Right lobe of liver (tissue), 6 donors: ENCODE results near the gene R3HDM2. TPM values are rescaled to one million over a fixed set of nuclear protein-coding genes. Genes with fewer than 3 reads are reported as not detected.
"Not testable (repeated sequence)": the region's sequence is repeated elsewhere in the genome, so short reads cannot be mapped to it uniquely, and the experiment has no call there.

Experiments
- ATAC-seq, 4 donors: fragments of 200-7000 bp; cut with Tn5 transposase; one replicate each; pipeline ENCODE4 v1.9.1; 2020; ENCODE audit warnings: mild to moderate bottlenecking in 4 of 4, moderate library complexity in 4 of 4
- DNase-seq, 3 donors: peaks; one replicate each; pipeline ENCODE4 v3.0.0-alpha.2; 2020
- H3K27ac ChIP-seq, 3 donors: fragments of 200-600 bp; one replicate each; pipeline ENCODE4 v1.8.0; 2022
- H3K27me3 ChIP-seq, 2 donors: fragments of 200-600 bp; one replicate each; pipeline ENCODE4 v1.8.0; 2022
- H3K36me3 ChIP-seq, 4 donors: fragments of 200-600 bp; sonication (generic) in 1 of 4; one replicate each; pipeline versions ENCODE4 v1.5.1 to v1.8.0; 2017 to 2022; ENCODE audit warnings: control low read depth in 1 of 4
- H3K4me1 ChIP-seq, 4 donors: fragments of 200-600 bp; sonication (generic) in 1 of 4; one replicate each; pipeline versions ENCODE4 v1.5.1 to v1.8.0; 2017 to 2022; ENCODE audit warnings: control low read depth in 1 of 4
- H3K4me3 ChIP-seq, 3 donors: fragments of 200-600 bp; one replicate each; pipeline ENCODE4 v1.8.0; 2022
- H3K9me3 ChIP-seq, 4 donors: fragments of 200-600 bp; sonication (generic) in 1 of 4; one replicate each; pipeline versions ENCODE4 v1.5.1 to v1.8.0; 2017 to 2022; ENCODE audit warnings: control low read depth in 1 of 4
- CTCF ChIP-seq, 4 donors: fragments of 200-600 bp in 3 of 4; fragments of 450-650 bp in 1 of 4; IDR thresholded peaks; one replicate each; pipeline versions ENCODE4 v1.5.1 to v1.8.0; 2016 to 2022; ENCODE audit warnings: antibody characterized with exemption in 4 of 4, mild to moderate bottlenecking in 2 of 4
- POLR2A ChIP-seq: fragments of 450-650 bp; IDR thresholded peaks from one replicate; pipeline ENCODE4 v1.6.1; 2017; ENCODE audit warnings: antibody characterized with exemption, mild to moderate bottlenecking
- WGBS: methylation state at CpG from one replicate; pipeline ENCODE4 v1.1.6; 2018; ENCODE audit warnings: low coverage, low lambda C conversion rate; ENCODE audit not compliant: insufficient coverage; ENCODE audit errors: missing lambda C conversion rate; 5-methylcytosine and 5-hydroxymethylcytosine counted together
- intact Hi-C, 2 donors: fragments of 100-400 bp; cut with DNase I; formaldehyde crosslinking; loops; one replicate each; pipeline versions ENCODE4 v1.11.2 to v1.14.1; 2022
- total RNA-seq, 6 experiments: library from RNA; depleted of rRNA in 2 of 6; stranded (reverse); fragments of >200 nt in 2 of 6; fragmentation: NEBNext Ultra II Directional in 3 of 6; extraction: Animal tissue kit (Norgen Biotek cat#: 25700) in 3 of 6; gene quantifications; one replicate each; pipeline versions ENCODE4 v1.1.0 to v1.2.4, GENCODE V29; 2016 to 2023
- donor health status: DM: no; HTN: yes; CAD: no.
- donor health status: DM: no; HTN: no; CAD: no.
- donor health status: DM: no; HTN: no; CAD: no.
- donor health status: DM: no; HTN: yes; CAD: no.
- donor health status: DM: no; HTN: yes; CAD: no.

R3HDM2 gene
- total RNA-seq, 6 experiments from 2014 or later, result 25.3 to 48.0 (median 35.9) TPM

- DNase-seq (no peak), ATAC-seq (peak in 1 of 4 donors; percentile 65)
- intact Hi-C loops, result no loop called here
- Histone ChIP-seq H3K4me1 (peaks cover 0 to 19% (median 4%) of the 10 kb centered on the region in 4 donors), H3K27ac (no peak overlapping the region), H3K36me3 (no peaks in the 10 kb centered on the region), H3K9me3 (no peaks in the 10 kb centered on the region), H3K4me3 (no peak overlapping the region), H3K27me3 (no peaks in the 10 kb centered on the region)
- 71% methylated on average over 1 of the region's 8 CpGs for WGBS
- no peak for TF ChIP-seq POLR2A
- TF ChIP-seq CTCF (IDR thresholded peaks at IDR 0.05), result no peak
Measured at GRCh38 chr12:57416039-57416996, 14.5 kb downstream of the R3HDM2 start.

GRCh38 chr12:57415088-57415487 lies 15.8 kb downstream of the R3HDM2 start:
- TF ChIP-seq CTCF (IDR thresholded peaks at IDR 0.05) (no peak), POLR2A (no peak)
- Histone ChIP-seq H3K4me3 (no peak overlapping the region), H3K4me1 (peaks cover 0 to 19% (median 4%) of the 10 kb centered on the region in 4 donors), H3K36me3 (no peaks in the 10 kb centered on the region), H3K9me3 (no peaks in the 10 kb centered on the region), H3K27ac (no peak overlapping the region), H3K27me3 (no peaks in the 10 kb centered on the region)
- ATAC-seq, result no peak
- 87% methylated on average over 2 of the region's 2 CpGs for WGBS
- intact Hi-C loops, result no loop called here
- DNase-seq, result no peak

- peaks cover 0 to 19% (median 3%) of the 10 kb centered on the region in 4 donors for H3K4me1 ChIP-seq
- H3K27me3 ChIP-seq, H3K4me3 ChIP-seq, H3K27ac ChIP-seq, intact Hi-C loops, DNase-seq, H3K9me3 ChIP-seq, H3K36me3 ChIP-seq, ATAC-seq: not testable (repeated sequence)
- WGBS, result 92% methylated on average over 6 of the region's 6 CpGs
Measured at GRCh38 chr12:57414160-57414559, 16.7 kb downstream of the R3HDM2 start.

GRCh38 chr12:57410534-57410933 lies 20.3 kb downstream of the R3HDM2 start:
- H3K36me3 ChIP-seq, result no peaks in the 10 kb centered on the region
- H3K4me3 ChIP-seq, result no peak overlapping the region
- no peaks in the 10 kb centered on the region for H3K9me3 ChIP-seq
- DNase-seq, result no peak
- H3K27ac ChIP-seq, result no peak overlapping the region
- TF ChIP-seq CTCF (IDR thresholded peaks at IDR 0.05), result no peak
- TF ChIP-seq POLR2A, result no peak
- intact Hi-C loops, result no loop called here
- no peaks in the 10 kb centered on the region for H3K27me3 ChIP-seq
- ATAC-seq, result no peak
- H3K4me1 ChIP-seq, result no peaks in the 10 kb centered on the region
- WGBS, result 100% methylated on average over 4 of the region's 4 CpGs

- Histone ChIP-seq H3K36me3 (no peaks in the 10 kb centered on the region), H3K4me3 (no peak overlapping the region), H3K9me3 (no peaks in the 10 kb centered on the region), H3K27me3 (no peaks in the 10 kb centered on the region), H3K27ac (no peak overlapping the region), H3K4me1 (no peaks in the 10 kb centered on the region)
- no peak for ATAC-seq
- TF ChIP-seq POLR2A (no peak), CTCF (IDR thresholded peaks at IDR 0.05) (no peak)
- no peak for DNase-seq
- intact Hi-C loops, result no loop called here
- 92% methylated on average over 5 of the region's 5 CpGs for WGBS
Measured at GRCh38 chr12:57404966-57405640, 25.7 kb downstream of the R3HDM2 start.

GRCh38 chr12:57402156-57402555 lies 28.7 kb downstream of the R3HDM2 start:
- intact Hi-C loops, ATAC-seq, H3K4me1 ChIP-seq, H3K4me3 ChIP-seq, H3K27ac ChIP-seq, H3K36me3 ChIP-seq, DNase-seq, H3K9me3 ChIP-seq, H3K27me3 ChIP-seq: not testable (repeated sequence)
- WGBS, result 80% methylated on average over 2 of the region's 4 CpGs
